Measurements from ENCODE around the gene UBE2G2. TPM values are rescaled to one million over a fixed set of nuclear protein-coding genes. Genes with fewer than 3 reads are reported as not detected.

UBE2G2 gene
- polyA plus RNA-seq, 1 donor from 2014 or later = 127 TPM

GRCh38 chr21:44805859-44806258, 4.2 kb upstream of the UBE2G2 start:
- Histone ChIP-seq H3K36me3 (ENCODE audit: insufficient read depth, low read length) (no peaks in the 10 kb centered on the region), H3K9me2 (ENCODE audit: insufficient read depth, low read length) (no peaks in the 10 kb centered on the region), H3K4me2 (ENCODE audit: low read length) (no peak overlapping the region), H3K27ac (ENCODE audit: low read length) (no peak overlapping the region), H3F3A (ENCODE audit: insufficient read depth, low read length, poor library complexity, severe bottlenecking) (no peaks in the 10 kb centered on the region), H2AFZ (ENCODE audit: low read depth, low read length) (no peak overlapping the region), H3K79me2 (replicated peaks; ENCODE audit: insufficient read depth, low read length) (peaks cover 3% of the 10 kb centered on the region), H3K4me3 (ENCODE audit: low read length) (no peak overlapping the region), H3K27me3 (ENCODE audit: insufficient read depth, low read depth, low read length) (no peaks in the 10 kb centered on the region), H4K20me1 (ENCODE audit: insufficient read depth) (no peaks in the 10 kb centered on the region), H3K9ac (ENCODE audit: low read length) (no peak overlapping the region), H3K9me3 (ENCODE audit: low read length) (no peaks in the 10 kb centered on the region)
- TF ChIP-seq POLR2AphosphoS5 (IDR thresholded peaks at IDR 0.05) = no peak
- TF ChIP-seq SMC3 (conservative IDR thresholded peaks at IDR 0.05; ENCODE audit: poor library complexity) = no peak
- no peak for TF ChIP-seq CTCF (IDR thresholded peaks at IDR 0.05; ENCODE audit: poor library complexity, severe bottlenecking)
- TF ChIP-seq RAD21 (conservative IDR thresholded peaks at IDR 0.05) = no peak
- TF ChIP-seq REST (IDR thresholded peaks at IDR 0.05; ENCODE audit: borderline replicate concordance) = no peak
- TF ChIP-seq MXI1 (conservative IDR thresholded peaks at IDR 0.05; ENCODE audit: poor library complexity, severe bottlenecking) = no peak
- no peak for TF ChIP-seq EP300 (conservative IDR thresholded peaks at IDR 0.05; ENCODE audit: poor library complexity, severe bottlenecking)
- TF ChIP-seq TAF1 (IDR thresholded peaks at IDR 0.05; ENCODE audit: low read depth) = no peak
- no peak for TF ChIP-seq EZH2 (IDR thresholded peaks at IDR 0.05; ENCODE audit: borderline replicate concordance, insufficient read depth, low read length, poor library complexity, severe bottlenecking)

- H3K36me3 ChIP-seq (ENCODE audit: insufficient read depth, low read length) = no peaks in the 10 kb centered on the region
- no peaks in the 10 kb centered on the region for H3K27me3 ChIP-seq (ENCODE audit: insufficient read depth, low read depth, low read length)
- H3K9ac ChIP-seq (ENCODE audit: low read length) = no peak overlapping the region
- TF ChIP-seq EZH2 (IDR thresholded peaks at IDR 0.05; ENCODE audit: borderline replicate concordance, insufficient read depth, low read length, poor library complexity, severe bottlenecking) = no peak
- no peak for TF ChIP-seq TAF1 (IDR thresholded peaks at IDR 0.05; ENCODE audit: low read depth)
- TF ChIP-seq REST (IDR thresholded peaks at IDR 0.05; ENCODE audit: borderline replicate concordance) = no peak
- no peak for TF ChIP-seq RAD21 (conservative IDR thresholded peaks at IDR 0.05)
- no peak for TF ChIP-seq POLR2AphosphoS5 (IDR thresholded peaks at IDR 0.05)
- no peak for TF ChIP-seq MXI1 (conservative IDR thresholded peaks at IDR 0.05; ENCODE audit: poor library complexity, severe bottlenecking)
- no peaks in the 10 kb centered on the region for H3K9me3 ChIP-seq (ENCODE audit: low read length)
- no peak overlapping the region for H3K4me3 ChIP-seq (ENCODE audit: low read length)
- no peaks in the 10 kb centered on the region for H4K20me1 ChIP-seq (ENCODE audit: insufficient read depth)
- no peaks in the 10 kb centered on the region for H3F3A ChIP-seq (ENCODE audit: insufficient read depth, low read length, poor library complexity, severe bottlenecking)
- H2AFZ ChIP-seq (ENCODE audit: low read depth, low read length) = no peak overlapping the region
- H3K9me2 ChIP-seq (ENCODE audit: insufficient read depth, low read length) = no peaks in the 10 kb centered on the region
- no peak overlapping the region for H3K27ac ChIP-seq (ENCODE audit: low read length)
- peaks cover 9% of the 10 kb centered on the region for H3K79me2 ChIP-seq (replicated peaks; ENCODE audit: insufficient read depth, low read length)
- H3K4me2 ChIP-seq (ENCODE audit: low read length) = no peak overlapping the region
These were observed 3.6 kb upstream of the UBE2G2 start for GRCh38 chr21:44805226-44805625.

All from neural cell (in vitro differentiated cells).